Activated T-helper 2 cell treated with anti-CD3 and anti-CD28 coated beads, Interferon-gamma antibody, Interleukin-2, Interleukin-4, amounts not matched to agents 10 μg/mL and 5 μg/mL and 100 μg/mL, durations not matched to agents 14 hours and 24 hours and 36 hours (primary cell): ENCODE data around the gene TRAPPC4. TPM values are rescaled to one million over a fixed set of nuclear protein-coding genes. Genes with fewer than 3 reads are reported as not detected.
A peak's percentile ranks its signal among the peaks of the same experiment; 100 is the strongest.

ENCODE experiments used
- DNase-seq: peaks from one replicate; pipeline ENCODE4 v3.0.0; 2021; ENCODE audit warnings: low spot score
- H3K27ac Mint-ChIP-seq: one replicate; pipeline ENCODE4 v1.8.0; 2021; ENCODE audit warnings: mixed read lengths
- H3K27me3 Mint-ChIP-seq: one replicate; pipeline ENCODE4 v1.8.0; 2021; ENCODE audit warnings: low read depth, mixed read lengths
- H3K36me3 Mint-ChIP-seq: one replicate; pipeline ENCODE4 v1.8.0; 2021; ENCODE audit warnings: low read depth, mixed read lengths
- H3K4me1 Mint-ChIP-seq: one replicate; pipeline ENCODE4 v1.8.0; 2021; ENCODE audit warnings: low read depth, mixed read lengths
- H3K4me3 Mint-ChIP-seq: one replicate; pipeline ENCODE4 v1.8.0; 2021; ENCODE audit warnings: low read depth, mild to moderate bottlenecking, moderate library complexity, mixed read lengths
- H3K9me3 Mint-ChIP-seq: one replicate; pipeline ENCODE4 v1.8.0; 2021; ENCODE audit warnings: mixed read lengths
- intact Hi-C: fragments of 100-400 bp; cut with micrococcal nuclease; formaldehyde crosslinking; loops from one replicate; pipeline ENCODE4 v1.15.1; 2023
- total RNA-seq: library from RNA; stranded (reverse); gene quantifications from 2 replicates; pipeline ENCODE4 v1.2.3, GENCODE V29; 2022

The TRAPPC4 gene
- total RNA-seq, 1 donor from 2014 or later = 128 TPM

DNA sequence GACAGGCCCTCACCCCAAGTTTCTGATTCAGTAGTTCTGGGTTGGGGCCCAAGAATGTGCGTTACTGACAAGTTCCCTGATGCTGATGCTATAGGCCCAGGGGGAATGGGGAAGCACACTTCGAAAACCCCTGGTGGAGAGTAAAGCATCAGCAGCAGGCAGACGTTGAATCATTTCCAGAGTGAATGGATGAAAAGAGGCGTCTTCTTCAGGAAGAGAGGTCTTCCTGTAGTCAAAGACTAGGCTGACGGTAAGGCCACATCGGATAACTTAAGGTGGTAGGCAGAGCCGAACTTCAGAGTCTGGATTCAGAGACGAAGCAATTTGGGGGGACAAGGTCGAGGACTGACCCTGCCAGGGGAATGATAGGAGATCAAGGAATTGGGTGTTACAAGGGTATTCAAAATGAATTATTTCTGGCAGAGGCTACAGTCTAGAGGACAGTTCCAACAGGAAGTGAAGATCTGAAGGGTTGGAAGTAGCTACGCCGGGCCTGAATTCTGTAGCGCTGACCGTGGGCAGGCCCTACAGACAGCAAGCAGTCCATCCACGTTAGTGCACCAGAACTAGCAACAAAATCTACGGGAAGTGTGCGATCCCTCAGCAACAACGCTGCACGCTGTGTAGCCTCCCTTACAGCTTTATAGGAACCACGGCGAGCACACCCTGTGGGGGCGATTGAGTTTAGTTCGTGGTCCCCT, 21.5 kb upstream of the TRAPPC4 start:
- Mint-ChIP-seq H3K9me3 (no peaks in the 10 kb centered on the region), H3K4me1 (peaks cover 21% of the 10 kb centered on the region), H3K4me3 (peak overlapping the region; percentile 99), H3K27ac (peak overlapping the region; percentile 98), H3K36me3 (peaks cover 46% of the 10 kb centered on the region), H3K27me3 (no peaks in the 10 kb centered on the region)
- intact Hi-C loops = loop anchor here (1.0 to 5.0 kb wide), 3 partner anchors 35 to 207 kb away; partner anchors contain the start of genes HYOU1 and SLC37A4
- DNase-seq = peak; percentile 17

DNA sequence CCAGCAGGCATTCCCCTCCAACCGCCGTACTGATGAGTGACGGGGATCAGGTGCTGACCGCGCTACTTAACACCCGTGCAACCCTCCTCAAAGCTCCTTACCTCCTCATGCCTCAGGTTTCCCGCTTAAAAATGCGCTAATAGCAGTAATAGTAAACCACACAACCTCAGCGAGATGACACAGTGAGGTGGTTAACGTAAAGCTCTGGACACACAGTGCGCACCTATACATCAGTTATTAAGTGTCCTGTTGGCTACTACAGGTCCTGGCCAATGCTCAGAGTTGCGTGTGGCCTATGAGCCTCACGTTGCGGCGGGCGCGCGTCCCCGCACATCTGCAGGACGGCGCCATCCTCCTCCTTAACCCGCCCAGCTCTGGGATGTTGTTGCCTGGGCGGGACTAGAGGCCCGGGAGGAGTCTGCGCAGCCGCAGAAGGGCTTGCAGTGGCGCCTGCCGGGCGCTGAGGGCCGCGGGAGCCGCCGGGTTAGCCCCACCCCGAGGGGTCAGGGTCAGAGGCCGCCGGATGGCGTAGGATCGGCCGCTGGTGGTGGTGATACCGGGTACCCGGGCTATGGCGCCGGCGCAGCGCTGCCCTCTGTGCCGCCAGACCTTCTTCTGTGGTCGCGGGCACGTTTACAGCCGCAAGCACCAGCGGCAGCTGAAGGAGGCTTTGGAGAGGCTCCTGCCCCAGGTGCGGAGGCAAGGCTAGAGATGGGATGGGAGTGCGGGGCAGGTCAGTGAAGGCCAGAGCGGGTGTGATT, 20.8 kb upstream of the TRAPPC4 start, which contains the start of gene CENATAC:
Gene CENATAC, plus strand, starts transcription at position 512 of the 761 bp plus-strand sequence. Its CDS starts 60 bp downstream, at position 572.
- intact Hi-C loops = loop anchor here (1.0 to 5.0 kb wide), 5 partner anchors 20 to 208 kb away; partner anchors contain the start of genes HYOU1, RPS25, SLC37A4 and TRAPPC4

DNA sequence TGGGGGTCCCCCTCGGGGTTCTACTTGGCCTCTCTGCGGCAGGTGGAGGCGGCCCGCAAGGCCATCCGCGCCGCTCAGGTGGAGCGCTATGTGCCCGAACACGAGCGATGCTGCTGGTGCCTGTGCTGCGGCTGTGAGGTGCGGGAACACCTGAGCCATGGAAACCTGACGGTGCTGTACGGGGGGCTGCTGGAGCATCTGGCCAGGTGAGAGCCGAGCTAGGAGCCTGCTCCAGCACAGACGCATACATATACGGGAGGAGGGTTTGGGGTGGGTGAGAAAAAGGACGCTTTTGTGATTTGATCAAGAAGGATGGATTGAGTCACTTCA, 20.2 kb upstream of the TRAPPC4 start:
- Mint-ChIP-seq H3K27ac (peak overlapping the region; percentile 97), H3K4me3 (peak overlapping the region; percentile 99), H3K27me3 (no peaks in the 10 kb centered on the region), H3K4me1 (peaks cover 21% of the 10 kb centered on the region), H3K36me3 (peaks cover 55% of the 10 kb centered on the region), H3K9me3 (no peaks in the 10 kb centered on the region)
- no peak for DNase-seq
- intact Hi-C loops = loop anchor here (1.0 to 5.0 kb wide), 4 partner anchors 20 to 70 kb away; partner anchors contain the start of genes HYOU1, RPS25, SLC37A4 and TRAPPC4

More for the DNA sequence above, 20.8 kb upstream of the TRAPPC4 start, which contains the start of gene CENATAC:
- Mint-ChIP-seq H3K27me3 (no peaks in the 10 kb centered on the region), H3K27ac (peak within 1 kb of the TSS; percentile 98), H3K36me3 (peaks cover 52% of the 10 kb centered on the region), H3K4me3 (peak within 1 kb of the TSS; percentile 99), H3K4me1 (peaks cover 21% of the 10 kb centered on the region), H3K9me3 (no peaks in the 10 kb centered on the region)
- DNase-seq = peak; percentile 95

DNA sequence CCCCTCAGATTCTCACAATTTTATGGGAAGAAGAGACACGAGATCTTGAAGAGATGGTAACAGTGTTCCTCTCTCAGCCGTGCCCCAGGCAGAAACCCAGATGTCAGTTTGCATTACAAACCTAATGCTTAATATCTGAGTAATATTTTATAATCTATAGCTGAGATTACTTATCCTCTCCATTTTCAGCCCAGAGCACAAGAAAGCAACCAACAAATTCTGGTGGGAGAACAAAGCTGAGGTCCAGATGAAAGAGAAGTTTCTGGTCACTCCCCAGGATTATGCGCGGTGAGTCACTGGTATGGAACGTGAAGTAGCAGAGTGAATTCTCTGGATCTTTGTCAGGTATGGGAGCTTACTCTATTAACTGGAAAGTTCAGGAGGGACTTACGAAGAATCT, 19.7 kb upstream of the TRAPPC4 start:
- no peak for DNase-seq
- Mint-ChIP-seq H3K27ac (peak overlapping the region; percentile 97), H3K27me3 (no peaks in the 10 kb centered on the region), H3K9me3 (no peaks in the 10 kb centered on the region), H3K4me1 (peaks cover 21% of the 10 kb centered on the region), H3K4me3 (peak overlapping the region; percentile 99), H3K36me3 (peaks cover 56% of the 10 kb centered on the region)
- intact Hi-C loops = loop anchor here (1.0 to 5.0 kb wide), 4 partner anchors 19 to 71 kb away; partner anchors contain the start of genes HYOU1, RPS25, SLC37A4 and TRAPPC4

DNA sequence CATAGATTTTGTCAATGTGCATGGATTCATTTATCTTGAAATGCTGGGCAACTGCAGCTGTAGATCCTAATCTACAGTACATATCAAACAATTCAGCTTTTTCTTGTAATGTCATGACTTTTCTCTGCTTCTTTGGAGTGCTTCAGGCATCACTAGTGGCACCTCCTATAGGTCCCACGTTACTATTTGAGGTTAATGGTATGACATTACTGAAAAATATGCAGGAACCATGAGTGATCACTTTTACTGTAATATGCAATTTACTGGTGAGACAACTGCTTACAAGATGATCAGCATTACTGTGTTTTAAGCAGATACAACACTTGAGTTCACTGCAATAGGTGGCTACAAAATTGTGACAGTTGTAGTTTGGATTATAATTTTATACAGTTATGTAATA, 17.7 kb upstream of the TRAPPC4 start:
- no peak overlapping the region for H3K4me3 Mint-ChIP-seq
- no peaks in the 10 kb centered on the region for H3K27me3 Mint-ChIP-seq
- H3K36me3 Mint-ChIP-seq = peaks cover 59% of the 10 kb centered on the region
- DNase-seq = no peak
- intact Hi-C loops = no loop called here
- no peaks in the 10 kb centered on the region for H3K9me3 Mint-ChIP-seq
- peaks cover 23% of the 10 kb centered on the region for H3K4me1 Mint-ChIP-seq
- no peak overlapping the region for H3K27ac Mint-ChIP-seq

DNA sequence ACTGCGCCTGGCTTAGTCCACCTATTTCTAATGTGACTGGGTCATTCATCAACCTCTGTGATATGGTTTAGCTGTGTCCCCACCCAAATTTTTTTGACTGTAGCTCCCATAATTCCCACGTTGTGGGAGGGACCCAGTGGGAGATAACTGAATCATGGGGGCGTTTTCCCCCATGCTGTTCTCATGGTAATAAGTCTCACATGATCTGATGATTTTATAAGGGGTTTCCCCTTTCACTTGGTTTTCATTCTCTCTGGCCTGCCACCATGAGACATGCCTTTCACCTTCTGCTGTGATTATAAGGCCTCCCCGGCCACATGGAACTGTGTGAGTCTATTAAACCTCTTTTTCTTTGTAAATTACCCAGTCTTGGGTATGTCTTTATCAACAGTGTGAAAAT, 11.9 kb upstream of the TRAPPC4 start:
- intact Hi-C loops = no loop called here
- Mint-ChIP-seq H3K9me3 (no peaks in the 10 kb centered on the region), H3K4me1 (peaks cover 2% of the 10 kb centered on the region), H3K27me3 (no peaks in the 10 kb centered on the region), H3K4me3 (no peak overlapping the region), H3K36me3 (peaks cover 53% of the 10 kb centered on the region), H3K27ac (no peak overlapping the region)
- DNase-seq = no peak

DNA sequence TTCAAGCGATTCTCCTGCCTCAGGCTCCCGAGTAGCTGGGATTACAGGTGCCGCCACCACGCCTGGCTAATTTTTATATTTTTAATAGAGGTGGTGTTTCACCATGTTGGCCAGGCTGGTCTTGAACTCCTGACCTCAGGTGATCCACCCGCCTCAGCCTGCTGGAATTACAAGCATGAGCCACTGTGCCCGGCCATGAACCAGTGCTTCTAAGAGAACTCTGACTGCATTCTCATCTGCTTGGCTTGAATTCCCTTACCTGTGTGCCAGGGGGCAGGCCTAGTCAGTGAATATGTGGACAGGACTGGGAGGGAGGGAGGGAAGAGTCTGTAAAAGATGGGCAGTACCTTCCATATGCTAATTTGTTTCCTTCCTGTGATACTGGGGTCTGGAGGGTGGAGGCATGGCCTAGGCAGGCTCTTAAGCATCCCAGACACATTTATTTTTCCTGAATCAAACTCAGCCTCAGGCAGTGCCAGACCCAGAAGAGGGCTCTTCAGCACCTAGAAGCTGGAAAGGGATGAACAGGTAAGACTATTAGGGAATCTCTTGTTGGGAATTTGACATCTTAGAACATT, 7.0 kb upstream of the TRAPPC4 start:
- no peak for DNase-seq
- no peak overlapping the region for H3K4me3 Mint-ChIP-seq
- H3K4me1 Mint-ChIP-seq = peaks cover 12% of the 10 kb centered on the region
- intact Hi-C loops = no loop called here
- no peaks in the 10 kb centered on the region for H3K27me3 Mint-ChIP-seq
- no peaks in the 10 kb centered on the region for H3K9me3 Mint-ChIP-seq
- no peak overlapping the region for H3K27ac Mint-ChIP-seq
- peaks cover 69% of the 10 kb centered on the region for H3K36me3 Mint-ChIP-seq

DNA sequence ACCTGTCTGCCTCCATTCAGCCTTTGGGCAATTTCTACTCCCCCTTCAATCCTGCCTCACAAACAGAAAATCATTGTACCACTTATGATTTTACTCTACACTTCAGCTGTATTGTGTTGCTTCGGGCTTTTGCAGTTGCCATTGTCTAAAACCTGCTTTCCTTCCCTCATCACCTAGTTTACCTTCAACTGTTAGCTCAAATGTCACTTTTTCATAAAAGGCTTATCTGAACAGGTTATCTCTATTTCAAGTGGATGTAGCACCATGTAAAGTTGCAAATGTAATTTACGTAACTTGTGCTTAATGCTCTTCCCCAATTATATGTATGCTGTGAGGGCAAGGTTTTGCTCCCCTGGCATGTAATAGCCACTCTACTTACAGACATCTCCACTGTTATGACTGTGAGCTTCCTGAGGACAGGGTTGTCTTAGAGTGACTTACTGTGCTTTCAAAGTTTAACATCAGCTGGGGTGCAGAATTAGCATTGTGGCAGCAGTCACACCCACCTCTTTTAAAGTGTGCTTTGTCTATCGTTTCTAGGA, 5.9 kb upstream of the TRAPPC4 start:
- Mint-ChIP-seq H3K27me3 (no peaks in the 10 kb centered on the region), H3K36me3 (peaks cover 72% of the 10 kb centered on the region), H3K9me3 (no peaks in the 10 kb centered on the region), H3K27ac (no peak overlapping the region), H3K4me1 (peaks cover 12% of the 10 kb centered on the region), H3K4me3 (no peak overlapping the region)
- intact Hi-C loops = no loop called here
- DNase-seq = no peak

DNA sequence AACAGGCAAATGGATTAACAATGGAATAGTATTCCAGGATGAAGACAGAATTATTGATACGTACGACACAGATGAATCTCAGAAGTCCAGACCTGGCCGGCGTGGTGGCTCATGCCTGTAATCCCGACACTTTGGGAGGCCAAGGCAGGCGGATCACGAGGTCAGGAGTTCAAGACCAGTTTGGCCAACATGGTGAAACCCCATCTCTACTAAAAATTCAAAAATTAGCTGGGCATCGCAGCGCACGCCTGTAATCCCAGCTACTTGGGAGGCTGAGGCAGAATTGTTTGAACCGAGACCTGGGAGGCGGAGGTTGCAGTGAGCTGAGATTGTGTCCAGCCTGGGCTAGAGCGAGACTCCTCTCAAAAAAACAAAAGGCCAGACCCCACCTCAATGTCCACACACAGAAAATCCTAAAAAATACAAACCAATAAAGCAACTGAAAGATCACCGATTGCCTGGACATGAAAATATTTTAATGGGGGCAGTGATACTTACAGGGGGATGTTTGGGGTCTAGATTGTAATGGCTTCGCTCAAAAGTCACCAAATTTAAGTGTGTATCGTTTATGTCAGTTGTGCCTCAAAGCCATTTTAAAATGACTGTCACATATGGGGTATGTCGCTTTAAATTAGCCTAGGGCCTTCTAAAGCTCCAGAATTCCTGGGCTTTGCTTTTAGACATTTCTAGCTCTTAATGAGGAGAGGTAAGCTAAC, 4.2 kb upstream of the TRAPPC4 start:
- no peak overlapping the region for H3K4me3 Mint-ChIP-seq
- no peak overlapping the region for H3K27ac Mint-ChIP-seq
- no peaks in the 10 kb centered on the region for H3K27me3 Mint-ChIP-seq
- peaks cover 12% of the 10 kb centered on the region for H3K4me1 Mint-ChIP-seq
- intact Hi-C loops = no loop called here
- H3K36me3 Mint-ChIP-seq = peaks cover 71% of the 10 kb centered on the region
- no peaks in the 10 kb centered on the region for H3K9me3 Mint-ChIP-seq
- DNase-seq = no peak

DNA sequence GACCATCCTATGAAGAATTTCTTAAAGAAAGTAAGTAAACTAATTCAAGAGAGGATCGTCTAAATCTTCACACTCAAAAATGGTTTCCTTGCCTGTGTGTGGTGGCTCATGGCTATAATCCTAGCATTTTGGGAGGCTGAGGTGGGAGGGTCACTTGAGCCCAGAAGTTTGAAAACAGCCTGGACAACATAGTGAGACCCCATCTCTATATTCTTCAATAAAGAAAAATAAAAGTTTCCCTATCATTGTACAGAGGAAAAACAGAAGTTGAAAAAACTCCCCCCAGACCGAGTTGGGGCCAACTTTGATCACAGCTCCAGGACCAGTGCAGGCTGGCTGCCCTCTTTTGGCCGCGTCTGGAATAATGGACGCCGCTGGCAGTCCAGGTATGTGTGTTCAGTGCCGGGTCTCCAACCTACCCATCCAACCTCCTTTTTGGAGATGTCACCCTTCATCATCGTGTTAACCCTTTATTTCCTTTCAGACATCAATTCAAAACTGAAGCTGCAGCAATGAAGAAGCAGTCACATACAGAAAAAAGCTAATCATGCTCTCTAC, 3.4 kb upstream of the TRAPPC4 start:
- Mint-ChIP-seq H3K27me3 (no peaks in the 10 kb centered on the region), H3K9me3 (no peaks in the 10 kb centered on the region), H3K4me3 (peak overlapping the region; percentile 35), H3K27ac (peak overlapping the region; percentile 41), H3K36me3 (peaks cover 71% of the 10 kb centered on the region), H3K4me1 (peaks cover 17% of the 10 kb centered on the region)
- DNase-seq = no peak
- intact Hi-C loops = loop anchor here (5.0 kb wide), 1 partner anchor 88 kb away; the partner anchor contains the start of gene BCL9L

DNA sequence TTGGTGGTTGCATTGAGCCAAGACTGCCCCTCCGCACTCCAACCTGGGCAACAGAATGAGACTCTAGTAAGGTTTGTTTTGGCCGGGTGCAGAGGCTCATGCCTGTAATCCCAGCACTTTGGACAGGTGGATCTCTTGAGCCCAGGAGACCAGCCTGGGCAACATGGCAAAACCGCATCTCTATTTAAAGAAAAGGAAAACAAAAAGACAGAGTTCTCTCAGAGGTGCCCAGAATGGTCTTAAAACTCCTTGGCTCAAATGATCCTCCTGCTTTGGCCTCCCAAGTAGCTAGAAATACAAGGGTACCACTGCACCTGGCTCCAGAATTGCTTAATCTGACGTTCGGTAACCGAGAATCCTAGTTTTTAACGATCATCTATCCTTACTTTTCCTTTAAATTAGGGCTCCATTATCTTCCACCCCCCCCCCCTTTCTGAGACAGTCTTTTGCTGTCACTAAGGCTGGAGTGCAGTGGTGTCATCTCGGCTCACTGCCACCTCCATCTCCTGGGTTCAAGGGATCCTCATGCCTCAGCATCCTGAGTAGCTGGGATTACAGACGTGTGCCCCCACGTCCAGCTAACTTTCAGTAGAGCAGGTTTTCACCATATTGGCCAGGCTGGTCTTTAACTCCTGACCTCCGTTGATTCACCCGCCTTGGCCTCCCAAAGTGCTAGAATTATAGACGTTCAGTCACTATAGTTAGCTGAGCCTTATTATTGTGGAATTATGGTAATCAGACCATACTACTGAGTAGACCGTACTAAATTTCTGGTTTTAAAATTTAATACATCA, 2.2 kb upstream of the TRAPPC4 start:
- peak overlapping the region; percentile 99 for H3K4me3 Mint-ChIP-seq
- peaks cover 77% of the 10 kb centered on the region for H3K36me3 Mint-ChIP-seq
- intact Hi-C loops = loop anchor here (5.0 kb wide), 1 partner anchor 89 kb away; the partner anchor contains the start of gene BCL9L
- no peak for DNase-seq
- peak overlapping the region; percentile 100 for H3K27ac Mint-ChIP-seq
- peaks cover 21% of the 10 kb centered on the region for H3K4me1 Mint-ChIP-seq
- no peaks in the 10 kb centered on the region for H3K27me3 Mint-ChIP-seq
- H3K9me3 Mint-ChIP-seq = no peaks in the 10 kb centered on the region
